Right kidney (tissue), 1 donor: ENCODE results near the gene DIAPH1.
"Not testable (repeated sequence)": the region's sequence is repeated elsewhere in the genome, so short reads cannot be mapped to it uniquely, and the experiment has no call there.

ENCODE experiments used
- DNase-seq: peaks from one replicate; pipeline ENCODE4 v3.0.0-alpha.2; 2016

The DIAPH1 gene

DNA sequence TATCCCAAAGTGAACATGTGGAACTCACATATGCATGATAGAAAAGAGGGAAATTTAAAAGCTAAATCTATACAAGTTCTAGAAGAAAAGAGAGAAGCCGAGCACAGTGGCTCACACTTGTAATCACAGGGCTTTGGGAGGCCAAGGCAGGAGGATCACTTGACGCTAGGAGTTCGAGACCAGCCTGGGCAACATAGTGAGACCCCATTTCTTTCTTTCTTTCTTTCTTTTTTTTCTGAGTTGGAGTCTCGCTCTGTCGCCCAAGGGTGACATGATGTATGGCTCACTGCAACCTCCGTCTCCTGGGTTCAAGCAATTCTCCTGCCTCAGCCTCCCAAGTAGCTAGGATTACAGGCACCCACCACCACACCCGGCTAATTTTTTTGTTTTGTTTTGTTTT lies 8.9 kb downstream of the DIAPH1 start:
- not testable (repeated sequence) for DNase-seq

DNA sequence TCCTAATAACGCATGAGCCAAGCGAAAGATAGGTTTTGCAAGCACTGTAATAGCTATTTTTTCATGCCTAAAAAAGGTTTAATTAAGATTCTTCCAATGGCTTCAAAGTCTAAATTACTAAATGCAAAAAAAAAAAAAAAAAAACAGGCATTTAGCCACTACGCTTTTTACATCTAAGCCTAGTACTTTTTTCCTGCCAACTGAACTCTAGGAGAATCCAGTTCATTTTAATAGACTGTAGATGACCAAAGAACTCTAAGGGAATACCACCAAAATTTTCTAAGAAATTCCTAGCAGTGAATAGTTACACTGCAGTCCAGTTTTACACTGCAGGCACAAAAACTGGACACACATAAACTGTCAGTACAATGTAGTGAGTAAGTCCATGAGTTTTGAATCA lies 9.8 kb downstream of the DIAPH1 start:
- no peak for DNase-seq

DNA sequence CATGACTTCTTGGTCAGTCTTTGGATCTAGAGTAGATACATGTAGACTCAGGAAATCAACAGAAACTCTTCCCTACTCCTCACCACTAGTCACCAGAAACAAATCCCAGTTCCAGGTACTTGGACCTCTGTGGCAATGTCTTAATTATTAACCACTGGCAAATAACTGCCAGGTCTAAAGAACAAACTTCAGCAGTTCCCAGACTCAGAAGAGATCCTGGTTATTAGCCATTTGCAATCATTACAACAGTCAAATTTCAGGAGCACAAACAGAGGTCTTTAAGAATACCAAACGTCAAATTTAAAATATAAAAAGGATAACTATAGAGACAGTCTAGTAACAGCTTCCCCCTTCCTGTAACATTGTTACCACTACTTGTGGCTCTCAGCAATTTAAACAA lies 10.2 kb downstream of the DIAPH1 start:
- no peak for DNase-seq

DNA sequence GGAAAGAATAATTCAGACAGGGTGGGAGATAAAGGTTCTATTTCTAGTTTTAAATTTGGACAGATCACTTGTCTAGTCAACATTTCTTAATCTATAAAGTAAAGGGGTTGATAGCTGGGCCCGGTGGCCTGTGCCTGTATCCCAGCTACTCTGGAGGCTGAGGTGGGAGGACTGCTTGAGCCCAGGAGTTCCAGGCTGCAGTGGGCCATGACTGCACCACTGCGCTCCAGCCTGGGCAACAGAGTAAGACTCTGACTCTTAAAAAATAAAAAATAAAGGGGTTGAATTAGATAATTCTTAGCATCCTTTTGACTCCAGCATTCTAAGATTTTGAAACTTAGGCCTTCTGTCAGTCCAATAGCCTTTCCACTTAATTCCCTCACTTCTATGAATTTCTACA lies 10.8 kb downstream of the DIAPH1 start:
- no peak for DNase-seq

DNA sequence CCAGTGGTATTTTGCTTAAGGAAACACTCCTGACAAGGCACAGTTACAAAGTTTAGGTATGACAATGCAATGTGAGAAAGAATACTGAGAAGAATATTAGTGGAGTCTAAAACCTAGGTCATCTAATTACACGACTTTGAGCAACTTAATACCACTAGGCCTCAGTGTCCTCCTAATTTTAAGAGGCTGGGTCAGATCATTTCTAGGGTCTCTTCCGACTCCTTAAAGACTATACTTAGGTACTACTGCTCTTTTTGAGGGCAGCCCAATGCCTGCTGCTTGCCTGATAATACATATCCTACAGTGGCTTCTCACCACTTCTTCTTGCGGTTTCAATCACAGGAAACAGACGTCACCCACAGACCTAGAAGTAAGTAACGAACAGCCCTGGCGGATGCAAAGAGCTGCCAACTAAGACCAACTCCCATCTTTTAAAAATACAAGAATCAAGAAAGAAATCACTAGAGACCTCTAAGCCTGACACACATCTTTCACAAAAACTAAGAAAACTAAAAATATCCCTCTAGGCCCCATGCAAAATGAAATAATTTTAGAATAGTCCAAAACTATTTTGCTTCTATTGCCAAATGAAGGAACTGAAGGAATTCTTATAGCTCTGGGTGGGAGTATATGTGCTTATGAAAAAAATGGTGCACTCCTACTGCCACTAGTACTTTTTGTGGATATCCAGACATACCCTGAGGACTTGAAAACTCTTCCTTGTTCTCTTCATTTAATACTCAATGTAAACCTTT lies 13.1 kb downstream of the DIAPH1 start:
- DNase-seq, result no peak

DNA sequence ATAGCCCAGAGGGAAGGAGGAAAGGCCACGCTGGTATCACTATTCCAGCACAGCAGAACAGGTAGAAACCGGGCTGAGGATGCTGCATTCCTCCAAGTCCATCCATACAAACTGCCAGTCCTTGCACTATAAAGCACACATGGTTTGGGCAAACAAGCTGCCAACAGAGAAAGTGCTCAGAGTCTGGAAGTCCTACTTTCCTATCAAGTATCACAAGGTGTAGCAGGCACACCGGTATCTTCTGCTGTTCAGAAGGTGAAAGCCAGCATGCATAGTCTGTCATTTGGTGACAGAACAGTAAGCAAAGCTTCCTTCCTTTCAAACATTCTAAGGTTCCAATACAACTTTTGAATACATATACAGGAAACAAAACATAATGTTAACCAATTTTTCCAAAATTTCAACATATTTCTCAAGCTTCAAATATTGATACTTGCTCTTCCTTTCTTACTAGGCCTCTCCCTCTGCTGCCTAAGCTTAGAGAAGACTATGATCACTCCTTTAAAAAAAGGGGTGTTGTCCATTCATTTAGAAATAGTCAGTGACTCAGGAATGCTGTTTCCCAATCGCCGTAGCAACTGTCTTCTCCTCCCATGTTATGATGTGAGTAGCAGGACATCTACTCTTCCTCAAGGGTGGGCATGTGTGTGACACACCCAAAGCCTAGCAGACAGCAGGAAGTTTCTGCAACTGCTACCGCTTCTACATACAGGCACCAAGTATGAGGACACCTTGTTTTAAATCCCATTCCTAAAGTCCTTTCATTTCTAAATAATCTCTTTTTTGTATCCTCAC lies 14.7 kb downstream of the DIAPH1 start:
- no peak for DNase-seq

DNA sequence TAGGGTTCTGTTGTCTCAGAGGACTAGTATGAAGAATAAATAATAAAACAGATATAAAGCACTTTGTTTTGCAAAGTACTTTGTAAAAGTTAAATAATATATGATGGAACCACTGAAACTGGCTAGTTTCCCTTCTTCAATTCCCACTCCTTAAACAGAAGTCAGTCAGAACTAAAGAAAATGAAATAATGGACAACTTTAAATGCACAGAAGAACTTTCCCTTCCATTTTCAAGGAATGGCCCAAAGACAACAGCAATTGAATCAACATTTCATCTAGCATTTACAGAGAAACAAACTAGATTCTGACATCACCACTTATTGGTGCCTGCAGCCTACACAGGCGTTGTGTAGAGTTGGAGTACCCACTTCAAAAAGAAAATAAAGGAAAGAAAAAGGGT lies 16.2 kb downstream of the DIAPH1 start:
- no peak for DNase-seq

DNA sequence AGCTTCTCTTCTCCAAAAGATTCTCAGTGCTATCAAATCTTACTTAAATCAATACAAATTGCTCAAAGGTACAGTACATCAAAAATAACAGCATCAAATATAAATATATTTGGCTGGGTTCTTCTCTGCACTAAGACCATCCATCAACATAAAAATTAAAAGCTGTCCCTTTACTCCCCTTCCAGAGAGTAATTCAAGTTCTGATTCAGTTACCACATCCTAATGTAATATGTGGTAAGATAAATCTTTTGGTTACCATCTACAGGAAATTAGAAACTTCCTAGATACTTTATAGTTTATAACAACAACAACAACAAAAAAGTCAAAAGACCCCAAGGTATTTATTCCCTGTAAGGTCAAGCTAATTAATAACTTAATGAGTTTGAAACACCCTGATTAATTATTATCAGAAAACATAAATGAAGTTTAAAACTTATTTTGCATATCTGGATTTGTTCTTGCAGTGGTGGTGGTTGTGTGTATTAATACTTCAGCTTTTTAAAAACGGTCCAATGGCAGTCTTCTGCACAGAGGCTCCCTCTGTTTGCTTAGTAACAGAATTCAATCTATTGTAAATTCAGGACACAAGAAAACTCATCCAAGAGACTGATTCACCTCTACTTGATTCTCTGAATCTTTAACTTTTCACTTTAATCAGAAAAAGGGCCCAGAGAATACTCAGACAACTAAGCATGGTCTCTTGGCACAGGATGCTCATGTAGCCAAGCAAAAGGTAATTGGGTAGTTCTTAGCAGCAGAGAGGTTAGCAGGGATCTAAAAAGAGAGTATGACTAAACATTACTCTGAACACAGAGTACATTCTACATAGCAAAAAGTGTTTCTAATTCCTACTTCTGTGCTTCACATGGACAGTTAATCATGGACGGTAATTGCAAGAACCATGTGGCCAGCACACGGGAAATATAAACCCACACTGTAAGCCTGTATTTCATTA lies 20.1 kb downstream of the DIAPH1 start:
- DNase-seq, result no peak

DNA sequence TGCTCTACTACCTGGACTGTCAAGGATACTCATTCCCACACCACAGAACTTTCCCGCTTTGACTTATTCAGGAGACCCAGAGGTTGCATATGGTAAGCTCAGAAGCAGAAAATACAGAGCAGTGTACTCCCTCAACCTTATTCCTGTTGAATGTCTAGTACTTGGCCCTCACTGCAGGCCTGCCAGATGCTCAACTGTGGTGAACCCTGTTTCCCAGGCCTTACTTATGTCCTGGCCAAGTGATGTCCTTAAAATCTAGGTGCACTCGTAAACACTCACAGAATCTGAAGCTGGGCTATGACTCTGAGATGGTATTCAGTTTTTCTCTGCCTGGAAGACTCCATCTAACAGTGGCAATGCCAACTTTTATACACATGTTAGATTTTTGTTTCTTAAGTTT lies 21.0 kb downstream of the DIAPH1 start:
- no peak for DNase-seq

DNA sequence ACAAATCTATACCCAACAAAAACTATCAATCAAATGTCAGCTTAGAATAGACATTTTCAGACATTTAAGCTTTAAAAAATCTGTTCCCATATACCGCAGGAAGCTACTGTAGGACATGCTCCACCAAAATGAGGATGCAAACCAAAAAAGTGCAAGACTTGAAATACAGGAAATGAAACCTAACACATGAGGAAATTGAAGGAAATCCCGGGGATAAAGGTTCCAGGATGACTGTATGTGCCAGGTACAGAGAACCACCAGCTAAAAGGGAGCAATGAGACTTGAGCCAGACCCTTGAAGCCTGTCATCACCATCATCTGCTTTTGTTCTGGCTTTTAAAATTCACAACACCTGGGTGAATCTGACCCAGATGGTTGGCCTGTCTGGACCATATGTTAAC lies 21.4 kb downstream of the DIAPH1 start:
- DNase-seq, result no peak

DNA sequence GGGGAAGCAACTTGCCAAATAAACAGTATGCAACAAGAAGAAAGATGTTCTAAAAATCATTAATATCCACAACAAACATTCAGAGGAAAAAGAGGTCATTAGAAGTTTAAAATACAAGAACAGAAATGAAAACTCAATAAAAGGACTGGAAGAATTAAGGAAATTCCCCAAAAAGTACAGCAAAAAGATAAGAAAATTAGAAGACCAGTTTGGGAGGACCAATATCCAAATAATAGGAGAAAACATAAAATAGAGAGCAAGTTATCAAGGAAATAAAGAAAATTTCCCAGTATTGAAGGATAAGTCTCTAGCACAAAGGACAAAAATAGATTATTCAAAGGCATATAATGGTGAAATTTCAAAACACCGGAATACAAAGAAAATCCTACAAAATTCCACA lies 21.9 kb downstream of the DIAPH1 start:
- no peak for DNase-seq

DNA sequence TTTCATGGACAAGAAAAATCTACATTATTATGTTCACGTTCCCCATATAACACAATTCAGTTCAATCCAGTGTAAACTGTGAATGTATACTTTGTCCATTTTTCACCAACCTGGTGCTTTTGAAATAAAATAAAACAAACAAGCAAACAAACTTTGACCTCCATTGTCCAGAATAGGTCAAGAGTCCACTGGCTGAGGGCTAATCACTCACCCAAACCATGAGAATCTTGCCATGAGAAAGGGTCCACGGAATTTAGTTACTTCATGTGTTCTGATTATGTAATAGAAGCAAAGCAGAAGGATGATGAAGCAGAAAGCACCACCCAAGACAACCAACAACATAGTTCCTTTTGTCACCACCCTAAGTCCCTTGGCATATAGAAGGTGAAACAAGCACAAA lies 28.7 kb downstream of the DIAPH1 start:
- no peak for DNase-seq

DNA sequence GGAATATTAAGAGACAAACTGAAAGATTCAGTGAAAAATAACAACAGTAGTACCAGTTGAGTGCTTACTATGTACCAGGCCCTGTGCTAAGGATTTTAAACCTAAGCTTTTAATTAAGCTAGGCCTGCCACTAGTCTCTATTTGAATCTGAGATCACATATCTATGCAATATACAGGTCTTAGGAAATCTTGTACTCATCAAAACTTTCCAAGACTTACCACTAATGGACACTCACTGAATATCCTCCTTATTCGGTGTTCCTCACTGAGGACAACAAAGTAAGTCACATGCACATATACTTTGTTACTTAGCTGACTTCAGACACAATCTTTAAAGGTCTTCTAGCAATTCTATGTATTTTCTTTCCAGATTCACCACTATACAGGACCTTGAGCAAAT lies 32.6 kb downstream of the DIAPH1 start:
- DNase-seq, result no peak

DNA sequence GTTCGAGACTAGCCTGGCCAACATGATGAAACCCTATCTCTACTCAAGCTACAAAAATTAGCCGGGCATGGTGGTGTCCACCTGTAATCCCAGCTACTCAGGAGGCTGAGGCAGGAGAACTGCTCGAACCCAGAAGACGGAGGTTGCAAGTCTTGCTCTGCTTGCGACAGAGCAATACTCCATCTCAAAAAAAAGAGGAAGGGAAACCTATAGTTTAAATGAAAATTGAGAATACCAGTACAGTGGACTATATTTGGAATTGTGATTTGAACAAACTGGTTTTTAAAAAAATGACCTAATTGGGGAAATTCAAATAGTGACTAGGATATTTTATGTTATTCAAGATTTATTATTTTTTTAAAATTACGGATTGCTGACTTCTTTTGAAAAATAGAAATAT lies 33.2 kb downstream of the DIAPH1 start:
- DNase-seq, result no peak

DNA sequence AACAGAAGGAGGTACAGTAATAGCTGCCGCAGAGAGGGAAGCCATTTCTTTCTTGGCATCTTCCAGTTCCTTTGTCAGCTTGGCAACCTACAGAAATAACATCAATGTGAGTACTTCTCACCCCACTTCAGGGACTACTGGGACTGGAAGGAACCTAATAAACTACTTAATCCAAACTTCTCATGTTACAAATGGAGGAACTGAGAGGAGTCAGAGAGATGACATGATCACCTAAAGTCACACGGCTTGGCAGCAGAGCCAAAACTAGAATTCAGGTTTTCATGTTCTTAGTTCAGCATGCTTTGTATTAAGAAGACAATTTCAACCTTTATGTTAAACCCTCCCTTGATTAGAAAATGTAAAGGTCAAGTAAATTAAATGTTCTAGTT lies 44.7 kb downstream of the DIAPH1 start:
- no peak for DNase-seq

DNA sequence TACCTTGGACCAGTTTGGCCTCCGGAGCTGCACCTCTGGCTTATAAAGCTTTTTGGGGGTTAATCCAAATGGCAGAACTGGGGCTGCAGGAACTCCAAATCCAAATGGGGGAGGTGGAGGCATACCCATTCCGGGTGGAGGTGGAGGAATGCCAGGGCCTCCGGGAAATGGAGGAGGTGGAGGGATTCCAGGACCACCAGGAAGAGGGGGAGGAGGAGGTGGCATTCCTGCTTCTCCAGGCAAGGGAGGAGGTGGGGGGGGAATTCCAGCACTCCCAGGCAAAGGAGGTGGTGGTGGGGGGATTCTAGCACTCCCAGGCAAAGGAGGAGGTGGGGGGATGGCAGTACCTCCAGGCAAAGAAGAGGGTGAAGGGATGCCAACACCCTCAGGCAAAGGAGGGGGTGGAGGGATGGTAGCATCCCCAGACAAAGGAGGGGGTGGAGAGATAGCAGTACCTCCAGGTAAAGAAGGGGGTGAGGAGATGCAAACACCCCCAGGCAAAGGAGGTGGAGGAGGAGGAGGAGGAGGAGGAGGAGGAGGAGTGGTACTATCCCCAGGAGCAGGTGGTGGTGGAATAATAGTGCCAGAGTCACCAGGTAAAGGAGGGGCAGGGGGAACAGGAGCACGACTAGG lies 45.2 kb downstream of the DIAPH1 start:
- no peak for DNase-seq

DNA sequence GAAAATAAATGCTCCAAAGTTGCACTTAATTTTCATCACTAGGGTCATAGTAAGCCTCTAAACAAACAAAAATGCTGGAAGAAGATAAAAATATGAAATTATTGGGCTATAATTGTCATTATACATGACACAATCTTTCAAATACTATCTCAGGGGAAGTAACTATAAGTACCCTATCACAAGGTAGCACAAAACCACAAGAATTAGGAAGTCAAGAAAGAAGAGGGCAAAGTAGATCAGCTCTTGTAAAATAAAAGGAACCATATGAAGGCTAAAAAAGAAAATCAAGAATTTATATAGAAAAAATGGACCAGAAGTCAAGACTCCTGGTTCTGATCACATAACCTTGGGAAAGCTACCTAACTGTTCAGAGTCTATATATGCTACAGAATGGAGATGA lies 48.1 kb downstream of the DIAPH1 start:
- DNase-seq, result no peak

DNA sequence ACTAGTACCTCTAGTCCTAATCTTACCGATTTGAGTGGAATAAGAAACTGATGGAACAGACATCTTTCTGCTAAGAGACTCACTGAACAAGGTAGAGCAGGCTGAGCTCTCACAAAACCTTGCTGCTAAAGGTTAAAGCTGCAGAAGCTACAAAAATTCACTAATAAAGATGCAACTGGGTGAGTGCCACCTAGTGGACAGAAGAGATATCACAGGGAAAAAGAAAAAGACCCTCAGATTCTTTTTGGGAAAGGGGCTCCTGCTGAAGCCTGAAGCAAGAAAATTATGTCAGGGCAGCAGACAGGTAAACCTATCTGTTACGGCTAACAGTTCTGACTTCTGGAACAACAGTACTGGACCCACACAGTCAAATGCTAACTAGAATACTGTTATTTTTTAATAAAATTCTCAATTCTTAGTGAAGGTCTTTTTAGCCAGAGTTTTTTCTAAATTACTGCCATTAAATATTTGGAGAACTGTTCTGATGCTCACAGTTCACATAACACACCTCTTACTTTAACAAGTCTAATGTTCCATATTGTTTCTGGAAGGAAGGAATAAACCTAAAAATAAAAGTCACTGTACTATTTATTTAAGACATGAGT lies 51.2 kb downstream of the DIAPH1 start:
- no peak for DNase-seq

DNA sequence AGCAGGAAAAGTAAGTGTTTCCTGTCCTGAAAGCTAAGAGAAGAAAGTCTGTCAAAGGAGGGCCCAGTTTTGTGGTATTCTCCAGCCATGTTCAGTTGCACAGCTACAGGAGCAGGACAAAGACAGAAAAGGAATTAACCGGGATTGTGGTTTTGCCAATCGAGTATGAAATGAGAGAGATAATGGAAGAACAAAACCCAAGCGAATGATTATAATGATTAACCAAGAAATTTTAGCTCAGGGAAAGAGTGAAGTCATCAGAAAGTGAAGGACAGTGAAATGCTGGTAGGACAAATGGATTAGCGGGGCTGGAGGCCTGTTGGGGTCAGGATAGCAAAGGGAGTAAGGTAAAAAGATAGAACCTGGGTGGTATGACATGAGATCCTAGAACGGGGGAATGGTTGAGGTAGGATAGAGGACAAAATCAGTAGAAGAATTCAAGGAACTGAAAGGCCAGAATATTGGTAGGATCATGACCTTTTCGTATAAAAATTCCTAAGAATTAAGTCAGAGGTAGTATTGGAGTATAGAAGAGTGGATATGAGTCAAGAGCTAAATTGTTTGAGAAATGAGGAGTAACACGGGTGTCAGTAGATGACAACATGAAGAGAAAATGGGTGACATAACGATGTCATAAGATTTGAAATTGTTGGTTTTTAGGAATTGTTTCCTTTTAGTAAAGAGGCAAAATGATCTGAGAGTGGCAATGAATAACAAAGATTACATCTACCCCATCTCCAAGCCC lies 52.8 kb downstream of the DIAPH1 start:
- no peak for DNase-seq

DNA sequence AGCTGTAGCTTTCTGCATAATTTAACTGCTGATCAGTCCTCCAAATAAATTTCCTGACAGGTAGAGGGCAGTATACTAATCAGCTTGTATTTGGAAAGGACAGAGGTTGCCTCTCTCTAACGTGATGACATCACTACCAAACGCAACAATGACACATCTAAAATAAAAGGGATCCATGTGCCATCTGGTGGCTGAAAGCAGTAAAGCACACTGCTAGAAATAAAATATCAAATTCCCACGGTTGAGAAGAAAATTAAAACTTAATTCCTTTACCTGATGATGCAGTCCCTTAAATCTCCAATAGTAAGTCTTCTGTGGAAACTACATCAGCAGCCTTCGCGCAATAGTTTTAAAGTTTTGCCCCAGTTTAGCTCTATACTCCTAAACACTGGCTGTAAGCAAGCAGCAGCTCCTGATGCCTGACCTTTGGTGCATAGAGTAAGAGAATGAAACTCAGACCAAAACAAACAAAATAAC lies 54.5 kb downstream of the DIAPH1 start:
- peak; percentile 57 for DNase-seq
